Thoracic aorta (tissue), 2 donors: ENCODE results near the gene FXYD7. TPM values are rescaled to one million over a fixed set of nuclear protein-coding genes. Genes with fewer than 3 reads are reported as not detected.
"Not testable (repeated sequence)": the region's sequence is repeated elsewhere in the genome, so short reads cannot be mapped to it uniquely, and the experiment has no call there.

Source experiments
- ATAC-seq: fragments of 150-250 bp; one replicate; pipeline ENCODE4 v1.8.0; 2017; ENCODE audit warnings: low read depth; ENCODE audit not compliant: insufficient number of reproducible peaks, low FRiP score
- DNase-seq: peaks from one replicate; pipeline ENCODE4 v3.0.0-alpha.2; 2020; ENCODE audit warnings: low spot score
- H3K27ac ChIP-seq, 2 donors: fragments of 200-600 bp; sonication (generic); 1 replicate in 1 of 2; 2 replicates in 1 of 2; pipeline ENCODE4 v1.5.1; 2016; ENCODE audit warnings: mild to moderate bottlenecking in 2 of 2, moderate library complexity in 2 of 2
- H3K27me3 ChIP-seq: fragments of 200-600 bp; sonication (generic); replicated peaks from 2 replicates; pipeline ENCODE4 v1.6.0; 2016; ENCODE audit warnings: mild to moderate bottlenecking; ENCODE audit not compliant: insufficient read depth
- H3K36me3 ChIP-seq: fragments of 200-600 bp; sonication (generic); one replicate; pipeline ENCODE4 v1.5.1; 2016
- H3K4me1 ChIP-seq, 2 donors: fragments of 200-600 bp; sonication (generic); 1 replicate in 1 of 2; 2 replicates in 1 of 2; pipeline versions ENCODE4 v1.5.1 to v1.6.0; 2016; ENCODE audit warnings: low read depth in 2 of 2, mild to moderate bottlenecking in 1 of 2; ENCODE audit not compliant: control insufficient read depth in 1 of 2
- H3K4me3 ChIP-seq: fragments of 200-600 bp; sonication (generic); 2 replicates; pipeline ENCODE4 v1.5.1; 2016; ENCODE audit warnings: mild to moderate bottlenecking
- H3K9me3 ChIP-seq: fragments of 200-600 bp; sonication (generic); 2 replicates; pipeline ENCODE4 v1.5.1; 2016
- CTCF ChIP-seq: fragments of 200-600 bp; sonication (generic); IDR thresholded peaks from one replicate; pipeline ENCODE4 v1.5.1; 2019; ENCODE audit warnings: antibody characterized with exemption
- total RNA-seq, 2 donors: library from RNA; depleted of rRNA; stranded (reverse); fragments of >200 nt; gene quantifications; one replicate each; pipeline versions ENCODE4 v1.1.0 to v1.2.3, GENCODE V29; 2016

The FXYD7 gene
- total RNA-seq, 2 donors from 2014 or later = not detected

- Histone ChIP-seq H3K9me3 (no peaks in the 10 kb centered on the region), H3K36me3 (no peaks in the 10 kb centered on the region), H3K27me3 (no peaks in the 10 kb centered on the region), H3K27ac (no peak overlapping the region), H3K4me1 (peaks cover 5 to 30% of the 10 kb centered on the region in 2 donors), H3K4me3 (no peak overlapping the region)
- TF ChIP-seq CTCF = no peak
- no peak for DNase-seq
- ATAC-seq = no peak
Observed at GRCh38 chr19:35125749-35126623, 17.1 kb upstream of the FXYD7 start.

- peaks cover 5 to 30% of the 10 kb centered on the region in 2 donors for H3K4me1 ChIP-seq
- H3K27ac ChIP-seq = peak overlapping the region in 1 of 2 donors; percentile 8
Observed at GRCh38 chr19:35126624-35126959, 16.5 kb upstream of the FXYD7 start.

GRCh38 chr19:35127871-35128270 lies 15.2 kb upstream of the FXYD7 start:
- H3K27ac ChIP-seq = no peak overlapping the region
- peaks cover 5 to 29% of the 10 kb centered on the region in 2 donors for H3K4me1 ChIP-seq
- TF ChIP-seq CTCF = no peak

More at GRCh38 chr19:35126624-35126959, 16.5 kb upstream of the FXYD7 start:
- TF ChIP-seq CTCF = no peak
- H3K27me3 ChIP-seq = no peaks in the 10 kb centered on the region
- ATAC-seq (no peak), DNase-seq (no peak)
- no peak overlapping the region for H3K4me3 ChIP-seq
- H3K36me3 ChIP-seq = no peaks in the 10 kb centered on the region
- no peaks in the 10 kb centered on the region for H3K9me3 ChIP-seq

GRCh38 chr19:35128398-35129057 lies 14.5 kb upstream of the FXYD7 start:
- Histone ChIP-seq H3K4me1 (peaks cover 5 to 22% of the 10 kb centered on the region in 2 donors), H3K27ac (no peak overlapping the region), H3K36me3 (no peaks in the 10 kb centered on the region), H3K9me3 (no peaks in the 10 kb centered on the region), H3K27me3 (no peaks in the 10 kb centered on the region), H3K4me3 (no peak overlapping the region)
- DNase-seq (no peak), ATAC-seq (no peak)
- no peak for TF ChIP-seq CTCF

More at GRCh38 chr19:35127871-35128270, 15.2 kb upstream of the FXYD7 start:
- no peak for ATAC-seq
- no peaks in the 10 kb centered on the region for H3K27me3 ChIP-seq
- no peaks in the 10 kb centered on the region for H3K9me3 ChIP-seq
- no peak overlapping the region for H3K4me3 ChIP-seq
- H3K36me3 ChIP-seq = no peaks in the 10 kb centered on the region
- DNase-seq = no peak

- H3K4me3 ChIP-seq, H3K27ac ChIP-seq, H3K36me3 ChIP-seq, DNase-seq, H3K27me3 ChIP-seq, H3K9me3 ChIP-seq, ATAC-seq: not testable (repeated sequence)
- H3K4me1 ChIP-seq = peaks cover 3 to 20% of the 10 kb centered on the region in 2 donors
Observed at GRCh38 chr19:35129724-35130274, 13.3 kb upstream of the FXYD7 start.
